SK-N-SH treated with all-trans-retinoic acid at 6 μM for 48 hours (cell line): ENCODE results near the gene SAE1.
"Not testable (repeated sequence)": the region's sequence is repeated elsewhere in the genome, so short reads cannot be mapped to it uniquely, and the experiment has no call there.

Source experiments
- ARNTL ChIP-seq: fragments of 450-650 bp; formaldehyde crosslinking; IDR thresholded peaks from 2 replicates; pipeline ENCODE4 v1.5.0; 2020; ENCODE audit warnings: low read depth, mild to moderate bottlenecking, moderate library complexity, borderline replicate concordance
- CREB5 ChIP-seq: fragments of 250-450 bp; sonication (Bioruptor Pico); IDR thresholded peaks from 2 replicates; pipeline ENCODE4 v1.5.1; 2020; ENCODE audit warnings: low read depth, mild to moderate bottlenecking, moderate library complexity
- CSRNP3 ChIP-seq: fragments of 250-450 bp; sonication (Bioruptor Pico); IDR thresholded peaks from 2 replicates; pipeline ENCODE4 v1.5.1; 2021; ENCODE audit warnings: mild to moderate bottlenecking, moderate library complexity
- PPARA ChIP-seq: fragments of 250-450 bp; sonication (Bioruptor Pico); IDR thresholded peaks from 2 replicates; pipeline ENCODE4 v1.5.0; 2020; ENCODE audit warnings: mild to moderate bottlenecking, borderline replicate concordance
- SNAI2 ChIP-seq: fragments of 250-450 bp; sonication (Bioruptor Pico); IDR thresholded peaks from 2 replicates; pipeline ENCODE4 v1.5.0; 2020; ENCODE audit warnings: mild to moderate bottlenecking, moderate library complexity
- ZFP3 ChIP-seq: fragments of 250-450 bp; sonication (Bioruptor Pico); IDR thresholded peaks from 2 replicates; pipeline ENCODE4 v1.5.0; 2020; ENCODE audit warnings: mild to moderate bottlenecking, moderate library complexity

- not testable (repeated sequence) for TF ChIP-seq CSRNP3 (CRISPR knock-in tag); SNAI2; ARNTL; CREB5 (CRISPR knock-in tag); PPARA (CRISPR knock-in tag)
- 0 out of 2 replicates have a peak, but pooled peaks have one; percentile 49 for TF ChIP-seq ZFP3
Measured at GRCh38 chr19:47141252-47141651, 10.6 kb downstream of the SAE1 start.
